ENCODE measurements around the gene CMTM2.
"Not testable (repeated sequence)": the region's sequence is repeated elsewhere in the genome, so short reads cannot be mapped to it uniquely, and the experiment has no call there.

The CMTM2 gene

GRCh38 chr16:66609139-66609510 is 29.9 kb downstream of the CMTM2 start:
- no peak for DNase-seq (ENCODE audit: low read depth)

DNA sequence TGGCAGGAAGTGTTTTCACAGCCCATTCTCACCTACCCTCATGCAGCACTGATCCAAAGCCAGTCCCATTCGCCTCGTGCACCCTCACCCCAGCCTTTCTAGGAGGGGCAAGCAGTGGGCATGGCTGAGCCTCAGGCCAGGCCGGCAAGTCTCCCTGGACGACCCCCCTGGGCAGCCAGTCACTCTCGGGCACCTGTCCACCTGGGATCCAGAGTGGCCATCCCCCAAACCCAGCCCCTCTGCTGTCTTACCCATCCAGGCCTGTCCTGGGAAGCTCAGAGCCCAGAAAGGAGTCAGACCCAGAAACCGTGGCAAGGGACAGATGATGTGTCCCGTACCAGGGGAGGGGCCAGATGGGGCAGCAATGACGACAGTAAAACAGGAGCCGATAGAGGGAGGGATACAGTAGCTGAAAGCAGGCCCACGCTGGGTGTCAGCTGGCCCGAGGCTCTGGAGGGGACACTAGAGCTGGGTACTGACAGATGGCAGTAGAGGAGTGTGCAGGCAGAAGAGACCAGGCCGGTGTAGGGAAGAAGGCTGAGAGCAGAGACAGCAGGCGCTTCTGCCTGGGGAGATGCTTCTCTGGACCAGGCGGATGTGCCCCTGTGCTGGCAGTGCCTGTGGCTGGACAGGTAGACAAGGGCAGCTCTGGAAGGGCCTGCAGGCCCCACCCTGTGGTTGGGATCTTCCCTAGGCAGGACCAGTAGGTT is 31.0 kb downstream of the CMTM2 start:
- DNase-seq (ENCODE audit: low read depth) = no peak

DNA sequence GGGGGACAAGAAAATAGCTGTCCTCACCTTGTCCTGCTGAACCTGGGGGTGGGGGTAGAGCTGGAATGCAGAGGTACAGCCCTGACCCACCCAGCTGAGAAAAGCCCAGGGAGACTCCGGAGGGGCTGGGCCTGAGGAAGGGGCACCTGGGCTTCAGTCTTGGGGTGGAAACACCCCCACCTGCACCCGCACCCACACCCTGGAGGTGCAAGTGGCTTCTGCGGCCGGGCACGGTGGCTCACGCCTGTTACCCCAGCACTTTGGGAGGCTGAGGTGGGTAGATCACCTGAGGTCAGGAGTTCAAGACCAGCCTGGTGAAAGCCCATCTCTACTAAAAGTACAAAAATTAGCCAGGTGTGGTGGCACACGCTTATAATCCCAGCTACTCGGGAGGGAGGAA is 32.6 kb downstream of the CMTM2 start:
- not testable (repeated sequence) for DNase-seq (ENCODE audit: low read depth)

DNA sequence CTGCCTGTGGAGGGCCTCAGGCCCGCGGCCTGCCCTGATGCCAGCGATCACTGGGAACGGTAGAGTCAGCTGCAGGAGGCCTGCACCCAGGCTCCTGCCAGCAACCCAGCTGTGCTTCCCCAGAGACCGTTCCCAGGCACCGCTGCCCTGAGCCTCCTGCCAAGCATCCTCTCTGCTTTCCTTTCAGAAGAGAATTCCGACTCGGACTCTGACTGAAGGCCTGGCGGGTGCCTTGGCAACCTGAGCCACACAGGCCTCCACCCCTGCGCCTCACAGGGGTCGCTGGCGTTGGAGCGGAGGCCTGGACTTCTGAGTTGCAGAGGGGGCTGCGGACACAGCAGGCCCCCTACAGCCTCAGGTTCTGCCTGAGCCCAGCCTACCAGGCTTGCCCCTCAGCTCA is 33.2 kb downstream of the CMTM2 start:
- no peak for DNase-seq (ENCODE audit: low read depth)

DNA sequence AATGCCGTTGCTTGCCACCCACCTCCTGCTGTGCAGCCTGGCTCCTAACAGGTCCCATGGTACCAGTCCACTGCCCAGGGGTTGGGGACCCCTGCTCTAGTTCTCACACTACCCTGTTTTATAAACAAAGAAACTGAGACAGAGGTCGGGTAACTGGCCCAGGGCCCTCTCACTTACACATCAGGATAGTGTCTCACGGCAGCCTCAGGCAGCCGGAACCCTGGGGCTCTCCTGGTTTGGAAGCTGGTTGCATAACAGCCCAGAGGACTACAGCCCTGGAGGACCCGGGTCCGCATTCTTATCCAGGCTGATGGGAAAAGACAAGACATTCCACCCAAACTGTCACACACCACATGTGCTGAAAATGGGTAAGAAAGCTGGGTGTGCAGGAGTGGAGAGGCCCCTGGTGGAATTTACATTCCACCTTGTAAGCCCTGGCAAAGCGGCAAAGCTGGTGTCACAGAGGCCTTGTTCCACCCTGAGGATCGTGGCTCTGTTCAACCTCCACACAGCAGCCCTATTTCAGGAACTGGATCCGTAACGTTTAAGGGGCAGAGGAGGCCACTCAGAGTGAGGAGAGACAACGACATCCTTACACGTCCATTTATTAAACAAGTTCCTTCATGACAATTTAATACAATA is 35.0 kb downstream of the CMTM2 start:
- DNase-seq (ENCODE audit: low read depth) = no peak

DNA sequence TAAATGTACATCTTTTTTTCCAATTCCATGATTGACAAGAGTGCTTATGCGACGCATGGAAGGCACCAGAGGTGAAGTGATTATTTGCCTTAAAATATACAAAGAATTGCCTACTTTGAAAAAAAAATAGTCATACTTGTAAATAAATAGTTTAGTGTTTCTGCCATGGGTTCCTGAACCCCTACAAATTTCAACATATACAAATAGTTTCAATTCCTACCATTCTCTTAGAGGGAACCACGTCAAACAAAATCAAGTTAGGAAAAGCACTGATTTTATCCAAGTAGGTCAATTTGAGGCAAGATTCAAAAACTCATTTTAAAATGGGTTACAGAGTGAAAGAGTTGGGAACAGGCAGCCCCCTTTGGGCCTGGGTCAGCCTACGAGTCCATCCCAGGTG is 36.9 kb downstream of the CMTM2 start:
- DNase-seq (ENCODE audit: low read depth) = peak; percentile 54

GRCh38 chr16:66616592-66616991 is 37.3 kb downstream of the CMTM2 start:
- peak; percentile 54 for DNase-seq (ENCODE audit: low read depth)

- DNase-seq (ENCODE audit: low read depth) = peak; percentile 60
These were observed 37.8 kb downstream of the CMTM2 start for GRCh38 chr16:66617010-66617434.

GRCh38 chr16:66617728-66618127 is 38.5 kb downstream of the CMTM2 start:
- peak; percentile 31 for DNase-seq (ENCODE audit: low read depth)

DNA sequence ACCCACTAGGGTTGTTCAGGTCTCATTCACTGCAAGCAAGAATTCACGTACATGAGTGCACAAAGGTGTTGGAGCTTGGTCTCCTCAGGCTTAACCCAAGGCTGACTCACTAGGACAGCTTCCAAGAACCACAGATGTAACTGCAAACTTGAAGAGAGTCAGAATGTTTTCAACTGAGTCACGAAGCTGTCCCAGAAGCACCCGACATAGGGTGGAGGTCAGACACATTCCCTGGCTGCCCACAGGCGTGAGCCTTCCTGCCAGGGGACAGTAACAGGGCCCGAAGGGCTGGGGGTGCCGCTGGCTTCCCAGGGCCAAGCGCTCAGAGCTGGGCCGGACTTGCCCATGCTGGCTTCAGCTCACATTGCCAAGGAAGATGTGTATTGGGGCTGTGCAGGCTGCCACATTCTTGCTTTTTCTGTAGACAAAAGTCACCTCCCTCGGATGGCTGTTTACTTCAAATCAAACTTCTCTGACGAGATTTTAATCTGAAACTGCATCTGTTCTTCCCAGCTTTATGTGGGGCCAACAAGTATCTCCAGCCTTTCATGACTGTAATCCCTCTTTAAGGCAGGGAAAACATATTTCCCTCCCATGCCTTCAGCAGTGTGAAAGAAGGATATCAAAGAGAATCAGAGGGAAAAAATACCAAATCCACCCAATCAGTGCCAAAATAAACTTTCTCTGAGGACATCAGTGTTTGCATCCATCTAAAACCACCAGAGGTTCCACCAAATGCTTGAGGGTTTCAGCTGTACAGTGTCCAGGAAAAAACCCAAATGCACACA is 39.5 kb downstream of the CMTM2 start:
- DNase-seq (ENCODE audit: low read depth) = peak; percentile 99

GRCh38 chr16:66619534-66620428 is 40.5 kb downstream of the CMTM2 start:
- peak; percentile 81 for DNase-seq (ENCODE audit: low read depth)

GRCh38 chr16:66620429-66620795 is 41.1 kb downstream of the CMTM2 start:
- no peak for DNase-seq (ENCODE audit: low read depth)

- no peak for DNase-seq (ENCODE audit: low read depth)
These were observed 42.7 kb downstream of the CMTM2 start for GRCh38 chr16:66621973-66622372.

DNA sequence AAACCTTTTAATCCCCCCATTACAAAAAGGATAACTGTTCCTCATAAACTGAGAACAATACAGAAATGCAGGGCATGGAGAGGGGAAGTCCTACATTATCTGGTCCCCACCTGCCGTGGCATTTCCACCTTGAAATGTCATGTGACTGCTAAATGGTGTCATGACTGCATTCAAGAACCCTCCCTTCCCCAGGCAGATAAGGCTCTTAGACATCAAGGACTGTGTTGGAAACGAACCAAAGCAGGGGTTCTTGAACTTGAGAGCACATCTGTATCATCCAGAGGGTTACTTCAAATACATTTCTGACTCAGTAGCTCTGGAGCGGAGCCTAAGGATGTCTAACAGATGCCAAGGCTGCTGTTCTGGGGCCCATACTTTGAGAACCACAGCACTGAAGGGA is 43.6 kb downstream of the CMTM2 start:
- DNase-seq (ENCODE audit: low read depth) = no peak

DNA sequence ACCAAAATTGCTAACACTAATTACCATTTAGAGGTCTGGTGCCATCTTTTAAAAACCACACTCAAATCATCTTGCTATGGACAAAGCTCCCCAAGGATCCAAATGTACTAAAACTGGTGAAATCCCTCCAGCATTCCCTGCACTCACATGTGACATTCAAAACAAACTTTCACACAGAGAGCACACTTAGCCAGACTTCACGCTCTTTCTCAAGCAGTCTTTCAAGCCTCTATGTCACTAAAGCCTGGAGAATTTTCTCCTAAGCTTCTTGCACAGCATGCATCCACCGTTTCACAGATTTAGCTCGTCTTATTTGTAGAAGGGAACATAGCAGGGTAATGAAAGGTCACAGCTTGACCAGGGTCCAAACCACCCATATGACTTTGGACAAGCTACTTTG is 44.5 kb downstream of the CMTM2 start:
- no peak for DNase-seq (ENCODE audit: low read depth)

DNA sequence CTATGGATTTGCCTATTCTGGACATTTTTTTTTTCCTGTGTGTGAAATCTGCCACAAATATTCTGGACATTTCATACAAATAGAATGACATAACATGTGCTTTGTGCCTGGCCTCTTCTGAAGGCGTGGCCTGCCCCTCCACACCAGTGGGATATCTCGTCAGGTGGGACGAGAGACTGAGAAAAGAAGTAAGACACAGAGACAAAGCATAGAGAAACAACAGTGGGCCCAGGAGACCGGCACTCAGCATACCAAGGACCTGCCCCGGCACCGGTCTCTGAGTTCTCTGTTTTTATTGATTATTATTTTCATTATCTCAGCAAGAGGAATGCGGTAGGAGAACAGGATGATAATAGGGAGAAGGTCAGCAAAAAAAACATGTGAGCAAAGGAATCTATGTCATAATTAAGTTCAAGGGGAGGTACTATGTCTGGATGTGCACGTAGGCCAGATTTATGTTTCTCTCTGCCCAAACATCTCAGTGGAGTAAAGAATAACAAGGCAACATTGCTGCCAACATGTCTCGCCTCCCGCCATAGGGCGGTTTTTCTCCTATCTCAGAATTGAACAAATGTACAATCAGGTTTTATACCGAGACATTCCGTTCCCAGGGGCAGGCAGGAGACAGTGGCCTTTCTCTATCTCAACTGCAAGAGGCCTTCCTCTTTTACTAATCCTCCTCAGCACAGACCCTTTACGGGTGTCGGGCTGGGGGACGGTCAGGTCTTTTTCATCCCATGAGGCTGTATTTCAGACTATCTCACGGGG is 48.5 kb downstream of the CMTM2 start:
- DNase-seq (ENCODE audit: low read depth) = not testable (repeated sequence)

DNA sequence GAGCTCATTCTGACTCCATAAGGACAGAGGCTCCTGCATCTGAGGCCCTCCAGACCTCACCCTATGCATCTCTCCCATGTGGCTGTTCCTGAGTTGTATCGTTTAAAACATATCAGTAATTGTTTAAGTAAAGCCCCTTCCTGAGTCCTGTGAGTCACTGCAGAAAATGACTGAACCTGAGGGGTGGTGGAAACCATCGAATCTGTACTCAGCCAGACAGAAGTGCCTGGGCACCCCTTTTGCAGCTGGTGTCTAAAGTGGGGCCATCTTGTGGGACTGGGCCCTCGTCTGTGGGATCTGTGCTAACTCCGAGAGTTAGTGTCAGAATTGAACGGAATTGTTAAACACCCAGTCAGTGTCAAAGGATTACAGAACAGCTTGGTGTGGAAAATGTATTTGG is 50.6 kb downstream of the CMTM2 start:
- no peak for DNase-seq (ENCODE audit: low read depth)

GRCh38 chr16:66630561-66631260 is 51.4 kb downstream of the CMTM2 start:
- DNase-seq (ENCODE audit: low read depth) = not testable (repeated sequence)

- DNase-seq (ENCODE audit: low read depth) = not testable (repeated sequence)
These were observed 52.3 kb downstream of the CMTM2 start for GRCh38 chr16:66631558-66631957.

DNA sequence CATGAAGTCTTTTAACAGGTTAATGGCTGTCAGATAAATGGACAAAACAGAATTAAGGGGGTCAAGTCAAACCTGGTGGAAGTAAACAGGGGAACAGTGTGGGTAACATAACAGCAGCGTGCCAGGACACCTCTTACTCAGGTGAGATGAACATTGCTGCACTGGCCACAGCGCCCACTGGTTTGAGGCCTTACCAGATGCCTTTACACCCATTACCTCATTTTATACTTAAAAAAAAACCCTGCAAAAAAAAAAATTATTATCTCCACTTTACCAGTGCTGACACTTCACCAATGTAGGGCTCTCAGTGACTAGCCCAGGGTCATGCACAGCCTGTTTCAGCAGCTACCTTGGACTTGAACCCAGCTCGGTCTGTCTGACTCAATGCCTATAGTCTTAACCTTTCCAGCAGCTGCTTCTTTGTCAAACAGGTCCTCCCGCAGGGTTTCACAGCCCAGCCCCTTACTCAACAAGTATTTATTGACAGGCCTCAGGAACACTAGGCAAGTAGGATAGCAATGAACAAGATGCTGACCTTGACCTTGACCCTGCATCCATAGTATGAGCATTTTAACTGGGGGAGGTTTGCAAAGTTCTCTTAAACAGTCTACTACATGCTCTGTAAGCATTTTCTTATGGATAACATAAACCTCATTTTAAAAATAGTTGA is 55.4 kb downstream of the CMTM2 start:
- no peak for DNase-seq (ENCODE audit: low read depth)
